Ishikawa (cell line): Measurements from ENCODE around the gene POP4.

ENCODE experiments used
- CEBPB ChIP-seq: IDR thresholded peaks from 2 replicates; pipeline ENCODE4 v1.6.1; 2012
- EP300 ChIP-seq: IDR thresholded peaks from 2 replicates; pipeline ENCODE4 v1.6.1; 2012; ENCODE audit warnings: borderline replicate concordance

- TF ChIP-seq CEBPB (no peak), EP300 (no peak)
Observed at GRCh38 chr19:29622166-29623070, 16.3 kb downstream of the POP4 start.
